ENCODE results near the gene HMOX1. TPM values are rescaled to one million over a fixed set of nuclear protein-coding genes. Genes with fewer than 3 reads are reported as not detected.

Gene HMOX1
- total and polyA plus RNA-seq, 8 donors, result 2.2 to 106 (median 11.4) TPM; not detected in 1

DNA sequence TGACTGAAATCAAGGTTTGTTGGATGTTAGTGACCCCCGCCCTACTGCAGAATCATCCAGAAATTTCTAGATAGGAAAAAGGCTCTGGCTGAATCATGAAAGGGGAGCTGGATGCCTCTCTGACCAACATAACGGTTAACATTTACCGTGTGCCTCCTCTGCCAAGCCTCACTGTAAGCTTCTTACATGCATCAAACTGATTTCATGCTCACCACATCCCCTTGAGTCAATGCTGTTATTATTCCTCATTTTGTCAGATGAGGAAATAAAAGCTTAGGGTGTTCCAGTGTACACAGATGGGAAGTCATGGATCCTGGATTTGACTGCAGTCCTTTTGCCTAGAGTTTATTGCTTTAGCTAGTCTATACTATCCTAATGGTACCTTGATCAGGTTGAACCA lies 5.9 kb upstream of the HMOX1 start:
- intact Hi-C loops (cut with DNase I; ENCODE audit: low total_unique reads), result no loop called here
- WGBS, 5 donors, result 71 to 93% (median 83%) methylated on average over 3 of the region's 3 CpGs
- peak overlapping the region in 1 of 5 donors; percentile 25 for H3K27ac ChIP-seq

DNA sequence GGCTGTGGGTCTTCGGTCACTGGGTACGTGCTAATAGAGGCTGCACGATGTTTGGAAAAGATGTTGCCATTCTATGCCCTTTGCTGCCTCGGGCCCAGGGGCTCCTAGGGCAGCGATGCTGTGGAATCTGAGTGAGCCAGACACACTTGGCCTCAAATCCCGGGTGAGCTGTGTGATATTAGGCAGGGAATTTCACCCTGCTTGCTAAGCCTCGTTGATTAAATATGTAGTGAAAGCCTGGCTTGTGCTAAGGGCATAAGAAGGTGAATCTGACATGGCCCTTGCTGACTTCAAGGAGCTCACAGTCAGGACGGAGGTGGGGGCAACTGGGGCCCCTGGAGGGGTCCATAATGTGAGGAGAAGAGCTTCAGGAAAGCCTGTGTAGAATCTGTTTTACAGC lies 5.4 kb upstream of the HMOX1 start:
- Histone ChIP-seq H3K9me3 (no peaks in the 10 kb centered on the region), H3K4me1 (peaks cover 15 to 57% (median 39%) of the 10 kb centered on the region in 4 donors), H3K36me3 (no peaks in the 10 kb centered on the region), H3K4me3 (no peak overlapping the region), H3K27ac (peak overlapping the region in 1 of 5 donors; percentile 25), H3K27me3 (no peaks in the 10 kb centered on the region)
- 79 to 85% (median 83%) methylated on average over 8 of the region's 8 CpGs for WGBS, 5 donors
- intact Hi-C loops (cut with DNase I; ENCODE audit: low total_unique reads), result no loop called here
- no peak for TF ChIP-seq EP300 (IDR thresholded peaks at IDR 0.05)
- TF ChIP-seq, protein P1, sequence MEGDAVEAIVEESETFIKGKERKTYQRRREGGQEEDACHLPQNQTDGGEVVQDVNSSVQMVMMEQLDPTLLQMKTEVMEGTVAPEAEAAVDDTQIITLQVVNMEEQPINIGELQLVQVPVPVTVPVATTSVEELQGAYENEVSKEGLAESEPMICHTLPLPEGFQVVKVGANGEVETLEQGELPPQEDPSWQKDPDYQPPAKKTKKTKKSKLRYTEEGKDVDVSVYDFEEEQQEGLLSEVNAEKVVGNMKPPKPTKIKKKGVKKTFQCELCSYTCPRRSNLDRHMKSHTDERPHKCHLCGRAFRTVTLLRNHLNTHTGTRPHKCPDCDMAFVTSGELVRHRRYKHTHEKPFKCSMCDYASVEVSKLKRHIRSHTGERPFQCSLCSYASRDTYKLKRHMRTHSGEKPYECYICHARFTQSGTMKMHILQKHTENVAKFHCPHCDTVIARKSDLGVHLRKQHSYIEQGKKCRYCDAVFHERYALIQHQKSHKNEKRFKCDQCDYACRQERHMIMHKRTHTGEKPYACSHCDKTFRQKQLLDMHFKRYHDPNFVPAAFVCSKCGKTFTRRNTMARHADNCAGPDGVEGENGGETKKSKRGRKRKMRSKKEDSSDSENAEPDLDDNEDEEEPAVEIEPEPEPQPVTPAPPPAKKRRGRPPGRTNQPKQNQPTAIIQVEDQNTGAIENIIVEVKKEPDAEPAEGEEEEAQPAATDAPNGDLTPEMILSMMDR (IDR thresholded peaks at IDR 0.05), result no peak
- TF ChIP-seq POLR2AphosphoS5 (IDR thresholded peaks at IDR 0.05), result no peak
- TF ChIP-seq POLR2A (IDR thresholded peaks at IDR 0.05), result no peak
- DNase-seq, result no peak

More for the DNA sequence above, 5.9 kb upstream of the HMOX1 start:
- DNase-seq, result no peak
- TF ChIP-seq POLR2A (IDR thresholded peaks at IDR 0.05) (no peak), EP300 (IDR thresholded peaks at IDR 0.05) (no peak), POLR2AphosphoS5 (IDR thresholded peaks at IDR 0.05) (no peak)
- TF ChIP-seq, protein P1 (IDR thresholded peaks at IDR 0.05), result no peak
- Histone ChIP-seq H3K27me3 (no peaks in the 10 kb centered on the region), H3K9me3 (no peaks in the 10 kb centered on the region), H3K4me1 (peaks cover 15 to 52% (median 34%) of the 10 kb centered on the region in 4 donors), H3K36me3 (no peaks in the 10 kb centered on the region), H3K4me3 (no peak overlapping the region)

DNA sequence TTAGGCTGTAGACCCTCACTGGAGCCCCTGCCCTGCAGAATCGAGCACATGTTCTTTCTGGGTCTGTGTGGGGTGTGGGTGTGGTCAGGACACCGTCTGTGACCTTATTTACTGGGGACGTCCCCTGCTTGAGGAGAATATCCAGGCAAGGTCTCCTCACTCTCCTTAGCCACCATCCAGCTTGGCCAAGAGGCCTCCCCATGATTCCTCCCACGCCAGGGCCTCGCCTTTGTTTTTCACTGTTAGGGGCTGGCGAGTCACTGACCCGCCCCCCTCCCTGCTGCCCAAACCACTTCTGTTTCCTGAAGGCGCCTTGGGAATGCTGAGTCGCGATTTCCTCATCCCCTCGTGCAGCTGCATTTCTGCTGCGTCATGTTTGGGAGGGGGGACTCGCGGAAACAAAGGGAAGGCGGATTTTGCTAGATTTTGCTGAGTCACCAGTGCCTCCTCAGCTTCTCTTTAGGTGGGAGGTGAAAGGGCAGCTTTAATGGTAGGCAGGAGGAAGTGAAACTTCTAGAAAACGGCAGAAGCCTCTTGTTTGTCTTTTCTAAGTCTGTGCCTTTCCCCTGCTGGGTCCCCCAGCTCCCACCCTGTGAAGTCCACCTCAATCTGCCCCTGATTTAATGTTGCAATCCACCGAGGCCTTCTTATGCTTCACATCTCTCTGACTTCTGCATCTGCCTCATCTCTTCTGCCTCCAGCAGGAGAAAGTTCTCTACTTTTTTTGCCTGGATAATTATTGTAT lies 4.0 kb upstream of the HMOX1 start:
- peak overlapping the region in 1 of 4 donors; percentile 3 for H3K4me3 ChIP-seq
- intact Hi-C loops (cut with DNase I; ENCODE audit: low total_unique reads), result no loop called here
- 6 to 9% (median 7%) methylated on average over 15 to 17 of the region's 17 CpGs for WGBS, 5 donors
- peaks cover 19 to 65% (median 49%) of the 10 kb centered on the region in 4 donors for H3K4me1 ChIP-seq
- peak overlapping the region; percentile 42 to 86 (median 82) for H3K27ac ChIP-seq
- peak; percentile 91 to 98 for DNase-seq
- no peaks in the 10 kb centered on the region for H3K27me3 ChIP-seq
- H3K36me3 ChIP-seq, result no peaks in the 10 kb centered on the region
- TF ChIP-seq, protein P1 (IDR thresholded peaks at IDR 0.05), result no peak
- no peak for TF ChIP-seq POLR2A (IDR thresholded peaks at IDR 0.05)
- TF ChIP-seq POLR2AphosphoS5 (IDR thresholded peaks at IDR 0.05), result peak; percentile 81 to 95 (median 95)
- peak; percentile 9 for TF ChIP-seq EP300 (IDR thresholded peaks at IDR 0.05)
- H3K9me3 ChIP-seq, result no peaks in the 10 kb centered on the region

DNA sequence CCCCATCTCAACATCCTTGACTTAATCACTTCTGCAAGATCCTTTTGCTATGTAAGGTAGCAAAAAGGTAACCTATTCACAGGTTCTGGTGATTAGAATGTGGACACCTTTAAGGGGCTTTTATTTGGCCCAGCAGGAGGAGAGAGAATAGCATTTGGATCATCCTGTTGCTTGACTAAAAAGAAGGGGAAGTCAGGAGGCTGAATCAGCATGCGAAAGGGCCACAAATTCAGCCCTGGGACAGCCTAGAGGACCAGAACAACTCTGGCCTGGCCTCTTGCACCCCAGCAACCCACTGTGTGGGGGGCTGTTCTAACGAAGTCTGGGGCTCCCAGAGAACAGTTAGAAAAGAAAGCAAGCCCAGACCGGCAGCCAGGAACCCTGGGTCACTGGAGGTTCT lies 3.2 kb upstream of the HMOX1 start:
- H3K4me1 ChIP-seq, result peaks cover 14 to 60% (median 43%) of the 10 kb centered on the region in 4 donors
- intact Hi-C loops (cut with DNase I; ENCODE audit: low total_unique reads), result no loop called here

DNA sequence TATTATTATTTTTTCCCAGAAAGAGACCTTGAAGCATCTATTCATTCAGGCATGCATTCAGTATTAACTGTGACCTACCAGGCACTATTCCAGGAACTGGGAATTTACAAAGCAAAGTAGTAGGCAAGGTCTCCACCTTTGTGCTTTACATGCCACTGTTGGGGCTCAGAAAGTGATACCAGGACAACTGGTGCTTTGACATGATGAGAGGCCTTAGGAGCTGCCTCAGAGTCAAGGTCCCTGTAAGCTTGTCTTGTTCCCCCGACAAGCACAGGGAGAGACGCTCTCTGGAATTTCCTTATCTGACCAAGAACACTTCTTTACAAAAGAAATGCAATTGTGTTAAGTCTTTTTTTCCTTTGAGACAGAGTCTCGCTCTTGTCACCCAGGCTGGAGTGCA lies 2.3 kb upstream of the HMOX1 start:
- Histone ChIP-seq H3K4me3 (no peak overlapping the region), H3K36me3 (no peaks in the 10 kb centered on the region), H3K27me3 (no peaks in the 10 kb centered on the region), H3K9me3 (no peaks in the 10 kb centered on the region), H3K4me1 (peaks cover 14 to 60% (median 43%) of the 10 kb centered on the region in 4 donors), H3K27ac (no peak overlapping the region)
- TF ChIP-seq POLR2AphosphoS5 (IDR thresholded peaks at IDR 0.05) (no peak), POLR2A (IDR thresholded peaks at IDR 0.05) (no peak), EP300 (IDR thresholded peaks at IDR 0.05) (no peak)
- TF ChIP-seq, protein P1 (IDR thresholded peaks at IDR 0.05), result no peak
- DNase-seq, result no peak
- 53 to 76% (median 64%) methylated on average over 3 of the region's 3 CpGs for WGBS, 5 donors
- intact Hi-C loops (cut with DNase I; ENCODE audit: low total_unique reads), result no loop called here

More for the DNA sequence above, 3.2 kb upstream of the HMOX1 start:
- Histone ChIP-seq H3K27me3 (no peaks in the 10 kb centered on the region), H3K36me3 (no peaks in the 10 kb centered on the region), H3K27ac (peak overlapping the region in 4 of 5 donors; percentile 72 to 86 (median 83)), H3K4me3 (no peak overlapping the region), H3K9me3 (no peaks in the 10 kb centered on the region)
- no peak for DNase-seq
- 80 to 89% (median 87%) methylated on average over 3 of the region's 3 CpGs for WGBS, 5 donors
- TF ChIP-seq POLR2AphosphoS5 (IDR thresholded peaks at IDR 0.05), result no peak
- no peak for TF ChIP-seq POLR2A (IDR thresholded peaks at IDR 0.05)
